ENCODE data around the gene GALNT12. TPM values are rescaled to one million over a fixed set of nuclear protein-coding genes. Genes with fewer than 3 reads are reported as not detected.

The GALNT12 gene
- total RNA-seq, 1 experiment from 2014 or later: 3.3 TPM

GRCh38 chr9:98836206-98836605 is 28.7 kb downstream of the GALNT12 start:
- CTCF ChIA-PET: no interaction called here
- in situ Hi-C loops (cut with HindIII; ENCODE audit: low pct_unique_long_range_greater_than_20kb, low sequenced_read_pairs): no loop called here

DNA sequence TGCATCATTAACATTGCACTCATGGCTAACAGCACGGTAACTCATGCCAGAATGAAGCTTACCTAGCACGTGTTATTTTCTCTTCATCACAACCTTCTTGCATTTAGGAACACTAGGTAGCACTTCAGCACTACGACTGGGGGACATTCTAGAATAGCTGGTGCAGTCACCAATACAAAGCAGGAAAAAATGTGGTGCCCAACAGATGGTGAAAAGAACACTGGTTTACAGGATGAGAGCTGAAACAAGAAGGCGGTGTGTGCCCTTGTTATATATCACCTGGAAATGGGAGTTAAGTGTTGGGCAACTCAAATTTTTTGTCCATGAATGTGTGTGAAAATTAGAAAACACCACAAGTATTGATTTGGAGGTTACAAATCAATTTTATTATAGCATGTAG is 30.0 kb downstream of the GALNT12 start:
- no TSS peak for BruUV-seq (replicated peaks)
- Histone ChIP-seq H3K4me1 (ENCODE audit: control insufficient read depth, insufficient read depth, low read length) (no peaks in the 10 kb centered on the region), H3K4me3 (ENCODE audit: low read depth in 2 of 2, low read length in 2 of 2) (no peak overlapping the region), H3K9me3 (ENCODE audit: control insufficient read depth, insufficient read depth, low read depth, low read length) (no peaks in the 10 kb centered on the region), H3K27ac (ENCODE audit: low read length) (no peak overlapping the region), H3K36me3 (ENCODE audit: control insufficient read depth, insufficient read depth, low read length) (no peaks in the 10 kb centered on the region), H3K27me3 (ENCODE audit: control insufficient read depth, insufficient read depth, low read length) (no peaks in the 10 kb centered on the region)
- TF ChIP-seq, protein P1, sequence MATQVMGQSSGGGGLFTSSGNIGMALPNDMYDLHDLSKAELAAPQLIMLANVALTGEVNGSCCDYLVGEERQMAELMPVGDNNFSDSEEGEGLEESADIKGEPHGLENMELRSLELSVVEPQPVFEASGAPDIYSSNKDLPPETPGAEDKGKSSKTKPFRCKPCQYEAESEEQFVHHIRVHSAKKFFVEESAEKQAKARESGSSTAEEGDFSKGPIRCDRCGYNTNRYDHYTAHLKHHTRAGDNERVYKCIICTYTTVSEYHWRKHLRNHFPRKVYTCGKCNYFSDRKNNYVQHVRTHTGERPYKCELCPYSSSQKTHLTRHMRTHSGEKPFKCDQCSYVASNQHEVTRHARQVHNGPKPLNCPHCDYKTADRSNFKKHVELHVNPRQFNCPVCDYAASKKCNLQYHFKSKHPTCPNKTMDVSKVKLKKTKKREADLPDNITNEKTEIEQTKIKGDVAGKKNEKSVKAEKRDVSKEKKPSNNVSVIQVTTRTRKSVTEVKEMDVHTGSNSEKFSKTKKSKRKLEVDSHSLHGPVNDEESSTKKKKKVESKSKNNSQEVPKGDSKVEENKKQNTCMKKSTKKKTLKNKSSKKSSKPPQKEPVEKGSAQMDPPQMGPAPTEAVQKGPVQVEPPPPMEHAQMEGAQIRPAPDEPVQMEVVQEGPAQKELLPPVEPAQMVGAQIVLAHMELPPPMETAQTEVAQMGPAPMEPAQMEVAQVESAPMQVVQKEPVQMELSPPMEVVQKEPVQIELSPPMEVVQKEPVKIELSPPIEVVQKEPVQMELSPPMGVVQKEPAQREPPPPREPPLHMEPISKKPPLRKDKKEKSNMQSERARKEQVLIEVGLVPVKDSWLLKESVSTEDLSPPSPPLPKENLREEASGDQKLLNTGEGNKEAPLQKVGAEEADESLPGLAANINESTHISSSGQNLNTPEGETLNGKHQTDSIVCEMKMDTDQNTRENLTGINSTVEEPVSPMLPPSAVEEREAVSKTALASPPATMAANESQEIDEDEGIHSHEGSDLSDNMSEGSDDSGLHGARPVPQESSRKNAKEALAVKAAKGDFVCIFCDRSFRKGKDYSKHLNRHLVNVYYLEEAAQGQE (IDR thresholded peaks at IDR 0.05; ENCODE audit: insufficient read depth in 1 of 2, low read depth in 2 of 2, low read length in 1 of 2): no peak
- TF ChIP-seq POLR2AphosphoS5 (IDR thresholded peaks at IDR 0.05; ENCODE audit: low read depth, low read length) (no peak), TCF7L2 (IDR thresholded peaks at IDR 0.05; ENCODE audit: low read depth, low read length) (no peak), SIN3A (IDR thresholded peaks at IDR 0.05; ENCODE audit: borderline replicate concordance, insufficient read depth, low read depth, low read length) (no peak)
- TF ChIP-seq, protein P2, sequence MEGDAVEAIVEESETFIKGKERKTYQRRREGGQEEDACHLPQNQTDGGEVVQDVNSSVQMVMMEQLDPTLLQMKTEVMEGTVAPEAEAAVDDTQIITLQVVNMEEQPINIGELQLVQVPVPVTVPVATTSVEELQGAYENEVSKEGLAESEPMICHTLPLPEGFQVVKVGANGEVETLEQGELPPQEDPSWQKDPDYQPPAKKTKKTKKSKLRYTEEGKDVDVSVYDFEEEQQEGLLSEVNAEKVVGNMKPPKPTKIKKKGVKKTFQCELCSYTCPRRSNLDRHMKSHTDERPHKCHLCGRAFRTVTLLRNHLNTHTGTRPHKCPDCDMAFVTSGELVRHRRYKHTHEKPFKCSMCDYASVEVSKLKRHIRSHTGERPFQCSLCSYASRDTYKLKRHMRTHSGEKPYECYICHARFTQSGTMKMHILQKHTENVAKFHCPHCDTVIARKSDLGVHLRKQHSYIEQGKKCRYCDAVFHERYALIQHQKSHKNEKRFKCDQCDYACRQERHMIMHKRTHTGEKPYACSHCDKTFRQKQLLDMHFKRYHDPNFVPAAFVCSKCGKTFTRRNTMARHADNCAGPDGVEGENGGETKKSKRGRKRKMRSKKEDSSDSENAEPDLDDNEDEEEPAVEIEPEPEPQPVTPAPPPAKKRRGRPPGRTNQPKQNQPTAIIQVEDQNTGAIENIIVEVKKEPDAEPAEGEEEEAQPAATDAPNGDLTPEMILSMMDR (IDR thresholded peaks at IDR 0.05): no peak
- ChIA-PET POLR2A (no interaction called here), CTCF (no interaction called here)
- in situ Hi-C loops (cut with HindIII; ENCODE audit: low pct_unique_long_range_greater_than_20kb, low sequenced_read_pairs) (no loop called here), intact Hi-C loops (cut with micrococcal nuclease; ENCODE audit: unreplicated experiment) (no loop called here)
- DNase-seq (ENCODE audit: low read depth, low spot score): no peak
- ATAC-seq: no peak

More at GRCh38 chr9:98836206-98836605, 28.7 kb downstream of the GALNT12 start:
- ATAC-seq: no peak
- BruUV-seq (replicated peaks): no TSS peak
- no peak overlapping the region for H3K27ac ChIP-seq (ENCODE audit: low read length)
- intact Hi-C loops (cut with micrococcal nuclease; ENCODE audit: unreplicated experiment): no loop called here
- H3K27me3 ChIP-seq (ENCODE audit: control insufficient read depth, insufficient read depth, low read length): no peaks in the 10 kb centered on the region
- no peaks in the 10 kb centered on the region for H3K4me1 ChIP-seq (ENCODE audit: control insufficient read depth, insufficient read depth, low read length)
- H3K9me3 ChIP-seq (ENCODE audit: control insufficient read depth, insufficient read depth, low read depth, low read length): no peaks in the 10 kb centered on the region
- no peak for TF ChIP-seq SIN3A (IDR thresholded peaks at IDR 0.05; ENCODE audit: borderline replicate concordance, insufficient read depth, low read depth, low read length)
- no peak for TF ChIP-seq POLR2AphosphoS5 (IDR thresholded peaks at IDR 0.05; ENCODE audit: low read depth, low read length)
- TF ChIP-seq, protein P2 (IDR thresholded peaks at IDR 0.05): no peak
- TF ChIP-seq, protein P1 (IDR thresholded peaks at IDR 0.05; ENCODE audit: insufficient read depth in 1 of 2, low read depth in 2 of 2, low read length in 1 of 2): no peak
- TF ChIP-seq TCF7L2 (IDR thresholded peaks at IDR 0.05; ENCODE audit: low read depth, low read length): no peak
- POLR2A ChIA-PET: no interaction called here
- no peak for DNase-seq (ENCODE audit: low read depth, low spot score)
- H3K36me3 ChIP-seq (ENCODE audit: control insufficient read depth, insufficient read depth, low read length): no peaks in the 10 kb centered on the region
- no peak overlapping the region for H3K4me3 ChIP-seq (ENCODE audit: low read depth in 2 of 2, low read length in 2 of 2)
